Measurements from ENCODE around the gene LSAMP.
"Not testable (repeated sequence)": the region's sequence is repeated elsewhere in the genome, so short reads cannot be mapped to it uniquely, and the experiment has no call there.

The LSAMP gene

GRCh38 chr3:116238846-116239565 is 206.3 kb downstream of the LSAMP start:
- DNase-seq (ENCODE audit: low spot score), result no peak

DNA sequence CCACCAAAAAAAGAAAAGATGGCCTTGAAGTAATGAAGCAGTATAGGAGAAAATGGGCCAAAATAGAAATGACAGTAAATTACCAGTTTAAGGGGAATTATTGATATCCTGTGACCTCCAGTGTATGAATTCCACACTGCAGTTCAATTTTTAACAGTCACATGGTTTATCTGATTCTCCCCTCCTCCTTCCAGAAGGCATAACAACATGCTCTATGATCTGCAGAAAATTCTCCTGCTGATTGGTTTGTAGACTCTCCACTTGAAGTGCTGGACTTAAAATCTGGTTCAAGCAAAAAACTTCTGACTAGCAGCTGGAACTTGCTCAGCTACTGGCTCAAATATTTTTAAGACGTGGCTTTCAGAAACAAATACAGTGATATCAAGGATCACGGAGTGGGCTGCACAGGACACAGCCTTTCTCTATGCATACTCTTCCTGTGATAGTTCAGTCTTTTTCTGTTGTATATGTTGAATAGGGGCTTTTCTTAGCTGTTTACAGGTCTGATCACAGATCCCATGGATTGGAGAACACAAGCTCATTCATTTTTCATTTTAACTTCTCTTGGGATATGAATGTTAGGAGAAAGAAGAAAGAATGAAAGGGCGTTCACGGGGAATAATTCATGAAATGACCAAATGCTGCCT is 211.5 kb downstream of the LSAMP start:
- no peak for DNase-seq (ENCODE audit: low spot score)

- DNase-seq (ENCODE audit: low spot score), result no peak
Measured at GRCh38 chr3:116230431-116231020, 214.8 kb downstream of the LSAMP start.

DNA sequence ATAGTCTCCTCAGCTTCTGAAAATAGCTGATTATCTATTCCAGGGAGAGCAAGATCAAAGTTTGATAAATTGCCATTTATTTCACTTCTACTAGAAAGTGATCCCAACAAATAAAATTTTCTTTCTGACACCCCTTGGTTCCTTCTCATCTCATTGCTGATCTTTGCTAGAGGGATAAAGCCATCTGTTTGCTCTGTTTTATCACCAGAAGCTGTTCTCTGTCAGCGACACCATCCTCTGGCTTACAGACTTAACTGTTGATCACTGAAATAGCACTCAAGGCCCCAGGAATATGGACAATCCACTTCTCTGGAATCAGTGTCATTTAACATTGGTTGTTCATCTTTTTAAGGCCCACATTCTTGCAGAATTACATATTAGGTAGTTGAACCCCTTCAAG is 219.0 kb downstream of the LSAMP start:
- DNase-seq (ENCODE audit: low spot score), result no peak

GRCh38 chr3:116216761-116217160 is 228.5 kb downstream of the LSAMP start:
- DNase-seq (ENCODE audit: low spot score), result no peak

GRCh38 chr3:116211901-116212300 is 233.4 kb downstream of the LSAMP start:
- DNase-seq (ENCODE audit: low spot score), result no peak

DNA sequence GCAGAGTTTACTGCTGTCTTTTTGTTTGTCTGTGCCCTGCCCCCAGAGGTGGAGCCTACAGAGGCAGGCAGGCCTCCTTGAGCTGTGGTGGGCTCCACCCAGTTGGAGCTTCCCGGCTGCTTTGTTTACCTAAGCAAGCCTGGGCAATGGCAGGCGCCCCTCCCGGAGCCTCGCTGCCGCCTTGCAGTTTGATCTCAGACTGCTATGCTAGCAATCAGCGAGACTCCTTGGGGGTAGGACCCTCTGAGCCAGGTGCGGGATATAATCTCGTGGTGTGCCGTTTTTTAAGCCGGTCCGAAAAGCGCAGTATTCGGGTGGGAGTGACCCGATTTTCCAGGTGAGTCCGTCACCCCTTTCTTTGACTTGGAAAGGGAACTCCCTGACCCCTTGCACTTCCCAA is 236.5 kb downstream of the LSAMP start:
- DNase-seq (ENCODE audit: low spot score), result not testable (repeated sequence)

GRCh38 chr3:116200956-116201690 is 244.2 kb downstream of the LSAMP start:
- DNase-seq (ENCODE audit: low spot score), result no peak

DNA sequence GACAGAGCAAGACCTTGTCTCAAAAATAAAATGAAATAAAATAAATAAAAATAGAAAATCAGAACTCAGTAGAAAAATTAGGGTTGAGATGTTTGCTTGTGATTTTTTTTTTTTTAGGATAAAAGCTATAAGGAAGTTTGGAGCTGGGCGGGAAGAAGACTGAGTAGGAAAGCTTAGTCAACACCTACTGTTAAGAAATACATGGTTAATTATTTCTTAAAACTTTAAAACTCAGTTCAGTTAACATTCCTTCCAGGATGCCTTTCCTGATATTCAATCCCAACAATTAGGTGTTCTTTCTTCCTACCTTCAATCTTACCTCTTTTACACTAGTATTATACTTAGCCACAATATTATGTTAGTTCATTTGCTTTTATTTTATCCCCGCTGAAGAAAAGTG is 246.2 kb downstream of the LSAMP start:
- no peak for DNase-seq (ENCODE audit: low spot score)

DNA sequence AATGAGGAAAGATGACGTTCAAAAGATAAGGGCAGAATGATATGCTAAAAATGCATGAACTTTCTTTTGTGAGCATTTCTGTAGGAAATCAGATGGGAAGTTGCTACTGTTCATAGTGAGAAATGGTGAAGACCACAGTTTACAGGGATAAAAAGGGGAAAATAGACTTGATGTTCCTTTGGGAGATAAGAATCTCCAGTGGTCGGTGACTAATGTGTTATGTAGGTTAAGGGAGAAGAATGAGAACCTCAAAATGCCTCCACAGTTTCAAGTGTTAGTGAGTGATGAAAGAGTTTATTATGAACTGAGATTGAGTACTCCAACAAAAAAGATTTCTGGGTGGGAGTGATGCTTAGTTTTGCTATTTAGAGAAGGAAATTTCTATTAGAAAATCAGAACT is 247.2 kb downstream of the LSAMP start:
- DNase-seq (ENCODE audit: low spot score), result no peak

DNA sequence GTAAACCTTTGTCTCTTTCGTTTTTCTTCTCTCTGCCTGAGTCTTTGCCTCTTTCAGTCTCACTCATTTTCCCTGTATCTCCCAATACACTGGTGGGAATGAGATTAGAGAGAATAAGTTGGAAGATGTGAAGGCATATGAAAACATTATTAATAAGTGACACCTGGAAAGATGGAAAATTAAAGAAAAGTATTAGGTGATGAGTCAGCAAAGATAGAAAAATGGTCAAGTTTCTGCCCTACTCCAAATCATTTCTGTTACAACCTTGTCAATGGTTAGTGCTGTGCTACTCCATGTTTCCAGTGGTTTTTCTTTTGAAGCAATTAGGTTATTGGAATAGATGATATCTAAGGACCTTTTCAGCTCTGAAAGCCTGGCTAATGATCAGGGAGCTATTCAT is 252.8 kb downstream of the LSAMP start:
- no peak for DNase-seq (ENCODE audit: low spot score)

- DNase-seq (ENCODE audit: low spot score), result no peak
Measured at GRCh38 chr3:116191409-116191808, 253.9 kb downstream of the LSAMP start.

GRCh38 chr3:116190095-116190494 is 255.2 kb downstream of the LSAMP start:
- no peak for DNase-seq (ENCODE audit: low spot score)

DNA sequence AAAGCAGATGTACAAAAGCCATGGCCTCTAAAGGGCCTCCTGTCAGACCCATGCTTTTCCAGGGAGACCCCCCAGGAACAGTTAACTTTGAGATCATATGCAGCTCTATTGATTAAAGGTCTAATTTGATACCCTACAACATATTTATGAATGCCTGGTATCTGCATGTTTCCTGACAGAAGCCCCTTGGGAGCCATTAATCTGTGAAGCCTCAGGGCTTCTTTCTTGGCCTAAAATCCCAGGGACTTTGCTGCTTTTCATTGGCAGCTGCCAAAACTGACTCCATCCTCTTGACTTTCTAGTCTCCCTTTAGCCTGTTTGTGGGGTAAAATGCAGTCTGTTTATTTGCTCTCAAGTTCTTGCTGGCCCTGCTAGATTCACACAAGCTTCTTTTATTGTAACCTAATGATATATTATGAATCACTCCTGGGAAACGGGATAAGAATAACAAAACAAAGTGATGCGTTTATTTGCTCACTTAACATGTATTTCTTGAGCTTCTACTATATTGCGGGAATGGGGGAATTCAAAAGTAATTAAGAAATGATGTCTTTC is 257.0 kb downstream of the LSAMP start:
- DNase-seq (ENCODE audit: low spot score), result no peak

GRCh38 chr3:116186049-116186448 is 259.2 kb downstream of the LSAMP start:
- DNase-seq (ENCODE audit: low spot score), result no peak

DNA sequence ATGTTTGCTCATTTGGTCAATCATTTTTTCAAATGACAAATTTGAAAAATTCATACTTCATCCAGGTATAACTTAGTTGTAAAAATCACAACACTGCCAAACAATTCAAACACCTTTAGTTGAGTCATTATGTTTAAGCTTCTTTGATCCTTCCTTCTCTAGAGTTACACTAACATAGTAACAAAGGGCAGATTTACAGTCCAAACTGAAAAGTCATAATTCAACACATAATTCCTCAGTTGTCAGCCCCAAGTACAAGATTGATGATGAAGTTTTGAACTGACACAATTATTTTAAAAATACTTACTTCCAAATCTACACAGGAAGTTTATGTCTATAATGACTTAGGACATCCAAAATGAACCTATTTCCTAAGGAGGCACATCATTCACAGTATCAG is 264.1 kb downstream of the LSAMP start:
- no peak for DNase-seq (ENCODE audit: low spot score)

GRCh38 chr3:116179091-116179490 is 266.2 kb downstream of the LSAMP start:
- no peak for DNase-seq (ENCODE audit: low spot score)

- no peak for DNase-seq (ENCODE audit: low spot score)
Measured at GRCh38 chr3:116176974-116177555, 268.2 kb downstream of the LSAMP start.

DNA sequence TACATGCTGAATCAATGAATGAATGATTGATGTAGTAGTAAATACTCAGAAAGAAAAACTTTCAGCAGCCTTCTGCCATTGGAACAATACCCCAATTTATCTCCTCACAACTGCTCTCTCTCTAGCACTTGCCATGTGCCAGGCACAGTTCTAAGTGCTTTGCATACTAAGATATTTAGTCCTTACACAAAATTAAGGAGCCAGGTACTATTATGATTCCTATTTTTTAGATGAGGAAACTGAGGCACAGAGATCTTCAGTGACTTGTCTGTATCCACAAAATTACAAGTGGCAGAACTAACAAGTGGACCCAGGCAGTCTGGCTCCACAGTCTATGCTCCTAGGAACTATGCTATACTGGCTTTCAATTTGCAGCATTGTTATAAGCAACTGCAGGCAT is 279.2 kb downstream of the LSAMP start:
- DNase-seq (ENCODE audit: low spot score), result peak; percentile 91

GRCh38 chr3:116165641-116166040 is 279.6 kb downstream of the LSAMP start:
- no peak for DNase-seq (ENCODE audit: low spot score)

DNA sequence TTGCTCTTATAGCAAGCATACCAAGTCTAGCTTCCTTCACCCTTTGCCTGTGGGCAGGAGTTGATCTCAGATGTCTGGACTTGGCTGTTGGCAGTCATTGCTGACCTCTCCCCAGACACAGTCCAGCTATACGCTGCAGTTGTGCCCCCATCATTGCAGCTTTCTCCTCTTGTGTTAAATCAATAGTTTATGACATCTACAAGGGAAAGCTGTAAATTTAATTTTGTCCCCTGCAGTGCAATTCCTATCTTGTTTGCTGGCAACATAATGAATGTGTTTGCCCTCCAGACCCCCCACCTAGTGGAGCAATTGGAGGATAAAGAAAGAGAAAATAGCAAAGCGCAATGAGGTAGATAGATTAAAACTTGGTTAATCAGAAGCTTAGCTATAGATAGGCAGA is 280.2 kb downstream of the LSAMP start:
- no peak for DNase-seq (ENCODE audit: low spot score)

DNA sequence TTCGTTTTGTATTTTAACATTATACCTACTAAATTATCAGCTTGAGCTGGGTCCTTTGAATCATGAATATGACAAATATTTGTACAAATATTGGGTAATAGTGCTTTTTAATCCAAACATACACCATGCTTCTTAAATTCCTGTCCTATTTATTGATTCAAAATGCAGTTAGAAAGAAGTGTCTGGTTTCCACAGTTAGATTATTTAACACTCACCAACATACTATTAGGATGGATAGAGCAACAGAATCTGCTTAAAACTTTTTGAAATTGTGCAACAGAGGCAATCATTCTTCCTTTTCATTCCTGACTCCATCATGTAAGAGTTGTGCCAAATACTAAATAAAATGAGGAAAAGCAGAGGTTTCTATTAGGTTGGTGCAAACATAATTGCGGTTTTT is 281.2 kb downstream of the LSAMP start:
- no peak for DNase-seq (ENCODE audit: low spot score)
